H1 (cell line): Measurements from ENCODE around the gene YTHDF2. TPM values are rescaled to one million over a fixed set of nuclear protein-coding genes. Genes with fewer than 3 reads are reported as not detected.
"Not testable (repeated sequence)": the region's sequence is repeated elsewhere in the genome, so short reads cannot be mapped to it uniquely, and the experiment has no call there.

Experiments
- CTCF ChIA-PET: fragments of 300-600 bp; sonication (Branson Sonifier 250); formaldehyde crosslinking; loops from one replicate; lab custom pipeline; 2021; ENCODE audit not compliant: partially characterized antibody; lab: Charles Lee
- POLR2A ChIA-PET: fragments of 300-600 bp; sonication (Branson Sonifier 250); formaldehyde crosslinking; loops from one replicate; lab custom pipeline; 2021; ENCODE audit warnings: inconsistent platforms; ENCODE audit not compliant: partially characterized antibody; lab: Charles Lee
- DNase-seq, 2 experiments: peaks; one replicate each; pipeline versions ENCODE4 v3.0.0 to v3.0.0-alpha.2; 2010 to 2022; ENCODE audit warnings: low spot score in 2 of 2, low read depth in 1 of 2, mixed read lengths in 1 of 2
- FAIRE-seq: peaks from 2 replicates; lab custom pipeline; 2011; peaks lifted over from hg19 to GRCh38; lab: Jason Lieb, UNC
- H2AFZ ChIP-seq: 2 replicates; pipeline ENCODE4 v1.8.1; 2012; ENCODE audit warnings: low read length, inconsistent platforms
- H2AK5ac ChIP-seq: 2 replicates; pipeline ENCODE4 v1.6.1; 2013; ENCODE audit warnings: low read depth, low read length
- H2BK120ac ChIP-seq: replicated peaks from 2 replicates; pipeline ENCODE3; 2013; ENCODE audit warnings: low read depth, low read length, inconsistent platforms
- H2BK12ac ChIP-seq: 2 replicates; pipeline ENCODE4 v1.6.1; 2013; ENCODE audit warnings: low read depth, low read length
- H2BK15ac ChIP-seq: 2 replicates; pipeline ENCODE4 v1.6.1; 2013; ENCODE audit warnings: low read length
- H2BK20ac ChIP-seq: 2 replicates; pipeline ENCODE4 v1.6.1; 2013; ENCODE audit warnings: low read length
- H2BK5ac ChIP-seq: 2 replicates; pipeline ENCODE4 v1.6.1; 2013; ENCODE audit warnings: low read depth, low read length
- H3K14ac ChIP-seq: 2 replicates; pipeline ENCODE4 v1.6.1; 2013; ENCODE audit warnings: inconsistent platforms; ENCODE audit not compliant: insufficient read length
- H3K18ac ChIP-seq: 2 replicates; pipeline ENCODE4 v1.6.1; 2013; ENCODE audit warnings: low read length; ENCODE audit errors: extremely low read depth
- H3K23ac ChIP-seq: 2 replicates; pipeline ENCODE4 v1.6.1; 2013; ENCODE audit warnings: inconsistent platforms; ENCODE audit not compliant: insufficient read length
- H3K23me2 ChIP-seq: 2 replicates; pipeline ENCODE4 v1.6.1; 2013; ENCODE audit warnings: low read depth, low read length
- H3K27ac ChIP-seq: 2 replicates; pipeline ENCODE4 v1.6.1; 2011; ENCODE audit warnings: low read depth, low read length, inconsistent platforms
- H3K27me3 ChIP-seq, 4 experiments: replicated peaks in 1 of 4; 1 replicate in 1 of 4; 2 replicates in 3 of 4; pipeline versions ENCODE4 v1.6.1 to v1.8.1; 2011 to 2013; ENCODE audit warnings: low read length in 3 of 4, mild to moderate bottlenecking in 3 of 4, inconsistent platforms in 2 of 4, mixed read lengths in 2 of 4, moderate library complexity in 1 of 4; ENCODE audit not compliant: control insufficient read depth in 3 of 4, insufficient read depth in 3 of 4; ENCODE audit errors: extremely low read depth in 1 of 4
- H3K36me3 ChIP-seq, 4 experiments: 2 replicates each; pipeline versions ENCODE4 v1.6.1 to v1.8.1; 2011 to 2013; ENCODE audit warnings: mild to moderate bottlenecking in 4 of 4, low read length in 3 of 4, moderate library complexity in 2 of 4, control low read depth in 1 of 4, inconsistent platforms in 1 of 4; ENCODE audit not compliant: insufficient read depth in 4 of 4, control insufficient read depth in 2 of 4
- H3K4ac ChIP-seq: replicated peaks from 2 replicates; pipeline ENCODE3; 2013; ENCODE audit warnings: low read length, low read depth, mixed read lengths, inconsistent platforms; ENCODE audit not compliant: insufficient read length
- H3K4me1 ChIP-seq, 4 experiments: replicated peaks in 1 of 4; 1 replicate in 1 of 4; 2 replicates in 3 of 4; pipeline versions ENCODE4 v1.6.1 to v1.8.1; 2011 to 2013; ENCODE audit warnings: low read length in 3 of 4, inconsistent platforms in 2 of 4, mixed read lengths in 1 of 4; ENCODE audit not compliant: insufficient read depth in 4 of 4, control insufficient read depth in 3 of 4
- H3K4me2 ChIP-seq, 2 experiments: 2 replicates each; pipeline versions ENCODE4 v1.6.1 to v1.8.1; 2011 to 2013; ENCODE audit warnings: low read depth in 2 of 2, low read length in 2 of 2, control low read depth in 1 of 2, inconsistent platforms in 1 of 2, mild to moderate bottlenecking in 1 of 2; ENCODE audit not compliant: insufficient read depth in 1 of 2
- H3K4me3 ChIP-seq, 4 experiments: fragments of 200-600, 300-600 bp in 1 of 4; sonication (generic), shearing (Covaris generic), sonication (Bioruptor Twin) in 1 of 4; 2 replicates each; pipeline versions ENCODE4 v1.5.1 to v1.8.1; 2011 to 2016; ENCODE audit warnings: low read length in 4 of 4, low read depth in 3 of 4, control low read depth in 2 of 4, inconsistent platforms in 2 of 4, mild to moderate bottlenecking in 2 of 4, mixed read lengths in 1 of 4, moderate library complexity in 1 of 4; ENCODE audit not compliant: insufficient read depth in 2 of 4; ENCODE audit errors: extremely low read depth in 1 of 4
- H3K56ac ChIP-seq: replicated peaks from 2 replicates; pipeline ENCODE3; 2013; ENCODE audit warnings: low read depth, mild to moderate bottlenecking, mixed read lengths, low read length, inconsistent platforms; ENCODE audit not compliant: insufficient read length
- H3K79me1 ChIP-seq: 2 replicates; pipeline ENCODE4 v1.6.1; 2013; ENCODE audit warnings: low read depth, low read length, control low read depth
- H3K79me2 ChIP-seq, 2 experiments: 2 replicates each; pipeline versions ENCODE4 v1.6.1 to v1.8.1; 2012 to 2013; ENCODE audit warnings: low read length in 2 of 2, mild to moderate bottlenecking in 2 of 2, inconsistent platforms in 1 of 2; ENCODE audit not compliant: insufficient read depth in 2 of 2, control insufficient read depth in 1 of 2
- H3K9ac ChIP-seq, 4 experiments: replicated peaks in 1 of 4; 1 replicate in 1 of 4; 2 replicates in 3 of 4; pipeline versions ENCODE4 v1.6.1 to v1.8.1; 2011 to 2013; ENCODE audit warnings: low read depth in 3 of 4, low read length in 3 of 4, control low read depth in 2 of 4, mild to moderate bottlenecking in 2 of 4, moderate library complexity in 2 of 4, inconsistent platforms in 1 of 4; ENCODE audit errors: extremely low read depth in 1 of 4
- H3K9me3 ChIP-seq, 2 experiments: 2 replicates each; pipeline versions ENCODE4 v1.6.1 to v1.8.1; 2012 to 2013; ENCODE audit warnings: mild to moderate bottlenecking in 2 of 2, moderate library complexity in 2 of 2, control low read depth in 1 of 2, inconsistent platforms in 1 of 2, low read depth in 1 of 2, low read length in 1 of 2, mixed read lengths in 1 of 2; ENCODE audit not compliant: insufficient read depth in 2 of 2
- H4K20me1 ChIP-seq, 2 experiments: replicated peaks in 1 of 2; 2 replicates each; pipeline versions ENCODE3 to v1.8.1; 2011 to 2013; ENCODE audit warnings: inconsistent platforms in 2 of 2, low read length in 2 of 2, mild to moderate bottlenecking in 1 of 2; ENCODE audit not compliant: insufficient read depth in 2 of 2, control insufficient read depth in 1 of 2
- H4K5ac ChIP-seq: 2 replicates; pipeline ENCODE4 v1.6.1; 2013; ENCODE audit warnings: low read length, low read depth, mixed read lengths, inconsistent platforms; ENCODE audit not compliant: insufficient read length
- H4K8ac ChIP-seq: 2 replicates; pipeline ENCODE4 v1.8.0; 2013; ENCODE audit warnings: mild to moderate bottlenecking, moderate library complexity, low read length, inconsistent platforms; ENCODE audit not compliant: insufficient read depth; ENCODE audit errors: extremely low read depth
- H4K91ac ChIP-seq: replicated peaks from 2 replicates; pipeline ENCODE3; 2013; ENCODE audit warnings: low read length, mixed read lengths, inconsistent platforms; ENCODE audit not compliant: insufficient read length
- CBX5 ChIP-seq: fragments of 300-800, 300-1000 bp; sonication (generic); IDR thresholded peaks from 2 replicates; pipeline ENCODE4 v1.7.1; 2016; ENCODE audit warnings: antibody characterized with exemption, low read length, low read depth
- JUND ChIP-seq: IDR thresholded peaks from 2 replicates; pipeline ENCODE4 v1.6.1; 2011; ENCODE audit warnings: mild to moderate bottlenecking, improper control_type of control experiment, low read length
- KDM4A ChIP-seq: IDR thresholded peaks from one replicate; pipeline ENCODE4 v1.7.1; 2012; ENCODE audit warnings: low read depth, mild to moderate bottlenecking, moderate library complexity, low read length, inconsistent platforms; ENCODE audit not compliant: severe bottlenecking
- NANOG ChIP-seq: IDR thresholded peaks from 2 replicates; pipeline ENCODE4 v1.6.1; 2011; ENCODE audit warnings: low read length, low read depth, mild to moderate bottlenecking, inconsistent platforms; ENCODE audit not compliant: insufficient read depth, poor library complexity, severe bottlenecking
- NRF1 ChIP-seq: IDR thresholded peaks from 2 replicates; pipeline ENCODE4 v1.6.1; 2011; ENCODE audit warnings: mild to moderate bottlenecking, low read depth, low read length, improper control_type of control experiment
- POLR2A ChIP-seq, 2 experiments: IDR thresholded peaks; 1 replicate in 1 of 2; 2 replicates in 1 of 2; pipeline ENCODE4 v1.6.1; 2011; ENCODE audit warnings: low read depth in 2 of 2, low read length in 2 of 2, mild to moderate bottlenecking in 2 of 2; ENCODE audit errors: control extremely low read depth in 1 of 2
- POLR2AphosphoS5 ChIP-seq: IDR thresholded peaks from 2 replicates; pipeline ENCODE4 v1.6.1; 2011; ENCODE audit warnings: low read depth, low read length
- RFX5 ChIP-seq: IDR thresholded peaks from 2 replicates; pipeline ENCODE4 v1.6.1; 2011; ENCODE audit warnings: low read depth, low read length, improper control_type of control experiment, borderline replicate concordance
- SIN3A ChIP-seq, 2 experiments: IDR thresholded peaks in 1 of 2; conservative IDR thresholded peaks in 1 of 2; 2 replicates each; pipeline ENCODE4 v1.6.1; 2011 to 2012; ENCODE audit warnings: low read length in 2 of 2, improper control_type of control experiment in 1 of 2, low read depth in 1 of 2, mild to moderate bottlenecking in 1 of 2
- TAF1 ChIP-seq: IDR thresholded peaks from 2 replicates; pipeline ENCODE4 v1.6.1; 2011; ENCODE audit warnings: mild to moderate bottlenecking, low read depth, low read length
- ZNF274 ChIP-seq: IDR thresholded peaks from 2 replicates; pipeline ENCODE4 v1.7.0; 2012; ENCODE audit warnings: low read length, borderline replicate concordance; ENCODE audit errors: extremely low read depth
- WGBS, 2 experiments: shearing (Covaris generic) in 1 of 2; methylation state at CpG; one replicate each; pipeline versions ENCODE4 v1.1.6 to v1.1.7; 2013 to 2015; ENCODE audit warnings: low lambda C conversion rate in 2 of 2, mixed read lengths in 2 of 2, inconsistent platforms in 1 of 2, low coverage in 1 of 2, missing lambda C conversion rate in 1 of 2; ENCODE audit not compliant: insufficient replicate concordance in 2 of 2, insufficient coverage in 1 of 2, insufficient read length in 1 of 2; ENCODE audit errors: extremely low coverage in 1 of 2, missing lambda C conversion rate in 1 of 2; 5-methylcytosine and 5-hydroxymethylcytosine counted together
- polyA plus RNA-seq, 7 experiments: library from polyadenylated mRNA; depleted of rRNA in 3 of 7; stranded (reverse) in 5 of 7; unstranded in 2 of 7; fragments of >200 nt in 5 of 7; fragments of 200-250 nt in 2 of 7; gene quantifications; 1 replicate in 5 of 7; 2 replicates in 1 of 7; 4 replicates in 1 of 7; pipeline versions ENCODE4 v1.2.1 to v1.2.3, GENCODE V29; 2011 to 2013; ENCODE audit warnings: missing spikeins in 2 of 7, mixed read lengths in 2 of 7
- total RNA-seq: library from RNA; stranded (reverse); fragmentation: NEBNext Ultra II Directional; extraction: Animal tissue kit (Norgen Biotek cat#: 25700); gene quantifications from 2 replicates; pipeline ENCODE4 v1.2.1, GENCODE V29; 2021

YTHDF2 gene
- total and polyA plus RNA-seq, 2 of the 8 experiments (the other 6 are each of a cell fraction or from before 2014, with no cell fraction given), result 128 to 164 TPM

GRCh38 chr1:28736450-28737306 is at the start of gene YTHDF2 (continued):
- TF ChIP-seq KDM4A, result no peak
- no peak for TF ChIP-seq NRF1
- TF ChIP-seq ZNF274, result no peak
- peak; percentile 27 to 91 for TF ChIP-seq POLR2A (IDR thresholded peaks at IDR 0.05; ENCODE audit: control extremely low read depth in 1 of 2, low read depth in 2 of 2, low read length in 2 of 2)
- TF ChIP-seq RFX5, result no peak
- TF ChIP-seq SIN3A (conservative IDR thresholded peaks at IDR 0.05 in 1 of 2, IDR thresholded peaks at IDR 0.05 in 1 of 2; ENCODE audit: low read depth in 1 of 2, low read length in 2 of 2), result peak; percentile 9 to 91; a peak in 3 of 4 replicates
- no peak for TF ChIP-seq CBX5
- TF ChIP-seq NANOG, result no peak
- no peak; the same call in none of the 2 replicates for TF ChIP-seq POLR2AphosphoS5
- peak; percentile 88 for TF ChIP-seq TAF1
- TF ChIP-seq JUND, result peak; percentile 34; the same call in 1 of the 2 replicates

DNA sequence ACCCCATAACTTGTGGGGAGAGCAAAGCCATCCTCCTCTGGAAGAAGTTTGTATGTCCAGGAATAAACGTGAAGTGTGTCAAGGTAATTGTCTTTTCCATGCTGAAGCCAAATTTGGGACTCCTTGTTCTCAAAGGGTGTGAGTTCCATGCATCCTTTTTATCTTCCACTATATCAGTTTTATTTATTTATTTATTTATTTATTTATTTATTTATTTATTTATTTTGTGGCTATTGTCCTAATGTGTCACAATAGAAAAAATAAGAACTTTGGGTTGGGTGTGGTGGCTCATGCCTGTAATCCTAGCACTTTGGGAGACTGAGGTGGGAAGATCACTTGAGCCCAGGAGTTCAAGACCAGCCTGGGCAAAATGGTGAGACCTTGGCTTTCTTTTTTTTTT is 45.1 kb upstream of the YTHDF2 start:
- H3K36me3 ChIP-seq, result peaks cover 1 to 29% (median 16%) of the 10 kb centered on the region in 4 experiments
- not testable (repeated sequence) for H2AFZ ChIP-seq, H3K4me3 ChIP-seq, H2BK5ac ChIP-seq, H3K27me3 ChIP-seq, H3K4me2 ChIP-seq, H4K5ac ChIP-seq, H3K23me2 ChIP-seq, DNase-seq, H2BK15ac ChIP-seq, H4K20me1 ChIP-seq, H3K14ac ChIP-seq, H3K9ac ChIP-seq, H3K9me3 ChIP-seq, H3K79me2 ChIP-seq, H3K56ac ChIP-seq, FAIRE-seq, H3K27ac ChIP-seq, H2BK12ac ChIP-seq, H3K18ac ChIP-seq, H4K91ac ChIP-seq, H2AK5ac ChIP-seq, H2BK20ac ChIP-seq, H3K4ac ChIP-seq, H2BK120ac ChIP-seq, H3K79me1 ChIP-seq, H4K8ac ChIP-seq, H3K4me1 ChIP-seq, H3K23ac ChIP-seq
- WGBS, 2 experiments, result 75% methylated on average over 1 of the region's 1 CpG; no CpG with 5 or more reads in 1 of the 2 experiments
- POLR2A ChIA-PET, result interaction anchor here (0.8 kb wide), 1 partner anchor 110 kb away, joined by 3 read pairs; no protein-coding TSS in a partner anchor
- CTCF ChIA-PET, result interaction anchor here (0.8 kb wide), 1 partner anchor 10 kb away, joined by 3 read pairs; no protein-coding TSS in a partner anchor
